H9 (cell line): Measurements from ENCODE around the gene SEMA3G. TPM values are rescaled to one million over a fixed set of nuclear protein-coding genes. Genes with fewer than 3 reads are reported as not detected.

Experiments
- DNase-seq: peaks from one replicate; pipeline ENCODE4 v3.0.0-alpha.2; 2017
- H2AFZ ChIP-seq: one replicate; pipeline ENCODE4 v1.6.1; 2013; ENCODE audit warnings: mild to moderate bottlenecking, low read length, control low read depth, moderate library complexity
- H2AK5ac ChIP-seq: 2 replicates; pipeline ENCODE4 v1.6.1; 2013; ENCODE audit warnings: low read length, control low read depth, mixed read lengths; ENCODE audit not compliant: insufficient read length
- H2BK120ac ChIP-seq: one replicate; pipeline ENCODE4 v1.6.1; 2013; ENCODE audit warnings: low read depth, mild to moderate bottlenecking, low read length, control low read depth, inconsistent platforms; ENCODE audit not compliant: poor library complexity, severe bottlenecking
- H2BK12ac ChIP-seq: 2 replicates; pipeline ENCODE4 v1.6.1; 2013; ENCODE audit warnings: low read length, control low read depth, mixed read lengths, low read depth; ENCODE audit not compliant: insufficient read length
- H2BK15ac ChIP-seq: 2 replicates; pipeline ENCODE4 v1.6.1; 2013; ENCODE audit warnings: low read depth, low read length, control low read depth
- H2BK20ac ChIP-seq: one replicate; pipeline ENCODE4 v1.6.1; 2013; ENCODE audit warnings: low read depth, mild to moderate bottlenecking, low read length, control low read depth, inconsistent platforms; ENCODE audit not compliant: poor library complexity, severe bottlenecking
- H2BK5ac ChIP-seq: 2 replicates; pipeline ENCODE4 v1.6.1; 2013; ENCODE audit warnings: low read length, control low read depth, mixed read lengths; ENCODE audit not compliant: insufficient read length
- H3K14ac ChIP-seq: 2 replicates; pipeline ENCODE4 v1.6.1; 2013; ENCODE audit warnings: low read length, control low read depth; ENCODE audit not compliant: insufficient read depth
- H3K18ac ChIP-seq: 2 replicates; pipeline ENCODE4 v1.6.1; 2013; ENCODE audit warnings: low read depth, mild to moderate bottlenecking, mixed read lengths, low read length, control low read depth; ENCODE audit not compliant: insufficient read length
- H3K23ac ChIP-seq: 2 replicates; pipeline ENCODE4 v1.6.1; 2013; ENCODE audit warnings: low read length, control low read depth, mixed read lengths, low read depth; ENCODE audit not compliant: insufficient read length
- H3K23me2 ChIP-seq: 2 replicates; pipeline ENCODE4 v1.6.1; 2013; ENCODE audit warnings: low read depth, mild to moderate bottlenecking, mixed read lengths, low read length, control low read depth; ENCODE audit not compliant: insufficient read length, poor library complexity, severe bottlenecking
- H3K27ac ChIP-seq: 2 replicates; pipeline ENCODE4 v1.5.1; 2013; ENCODE audit warnings: low read length, control low read depth, mixed read lengths, low read depth; ENCODE audit not compliant: insufficient read length
- H3K27me3 ChIP-seq: 2 replicates; pipeline ENCODE4 v1.6.1; 2013; ENCODE audit warnings: low read length, control low read depth, inconsistent platforms; ENCODE audit not compliant: insufficient read depth
- H3K4ac ChIP-seq: 2 replicates; pipeline ENCODE4 v1.6.1; 2013; ENCODE audit warnings: low read depth, mild to moderate bottlenecking, control low read depth, inconsistent platforms, low read length, moderate library complexity
- H3K4me1 ChIP-seq: 2 replicates; pipeline ENCODE4 v1.6.1; 2013; ENCODE audit warnings: low read length, control low read depth, inconsistent platforms; ENCODE audit not compliant: insufficient read depth
- H3K4me2 ChIP-seq: 2 replicates; pipeline ENCODE4 v1.6.1; 2013; ENCODE audit warnings: low read length, control low read depth, mixed read lengths; ENCODE audit not compliant: insufficient read length, insufficient read depth
- H3K56ac ChIP-seq: 2 replicates; pipeline ENCODE4 v1.6.1; 2013; ENCODE audit warnings: low read depth, mild to moderate bottlenecking, mixed read lengths, low read length, control low read depth; ENCODE audit not compliant: insufficient read length
- H3K79me1 ChIP-seq: 2 replicates; pipeline ENCODE4 v1.6.1; 2013; ENCODE audit warnings: low read depth, mild to moderate bottlenecking, moderate library complexity, low read length, control low read depth, inconsistent platforms; ENCODE audit not compliant: insufficient read depth, poor library complexity, severe bottlenecking
- H3K79me2 ChIP-seq: 2 replicates; pipeline ENCODE4 v1.6.1; 2013; ENCODE audit warnings: low read length, control low read depth, inconsistent platforms; ENCODE audit not compliant: insufficient read depth
- H3K9ac ChIP-seq: 2 replicates; pipeline ENCODE4 v1.6.1; 2013; ENCODE audit warnings: low read length, control low read depth, mixed read lengths; ENCODE audit not compliant: insufficient read length; ENCODE audit errors: extremely low read depth
- H3K9me3 ChIP-seq: one replicate; pipeline ENCODE4 v1.6.1; 2013; ENCODE audit warnings: low read depth, low read length, inconsistent platforms; ENCODE audit not compliant: control insufficient read depth
- H3T11ph ChIP-seq: one replicate; pipeline ENCODE4 v1.6.1; 2013; ENCODE audit warnings: mild to moderate bottlenecking, low read length, control low read depth, inconsistent platforms
- H4K20me1 ChIP-seq: one replicate; pipeline ENCODE4 v1.6.1; 2013; ENCODE audit not compliant: control insufficient read depth, insufficient read length, insufficient read depth
- H4K5ac ChIP-seq: 2 replicates; pipeline ENCODE4 v1.6.1; 2013; ENCODE audit warnings: low read depth, mild to moderate bottlenecking, mixed read lengths, low read length, control low read depth; ENCODE audit not compliant: insufficient read length
- H4K8ac ChIP-seq: replicated peaks from 2 replicates; pipeline ENCODE4 v1.6.1; 2013; ENCODE audit warnings: low read length, control low read depth, mixed read lengths, low read depth; ENCODE audit not compliant: insufficient read length
- H4K91ac ChIP-seq: 2 replicates; pipeline ENCODE4 v1.6.1; 2013; ENCODE audit warnings: low read depth, mild to moderate bottlenecking, moderate library complexity, mixed read lengths, low read length, control low read depth; ENCODE audit not compliant: insufficient read length
- H3K27ac Mint-ChIP-seq, 3 experiments: 2 replicates in 2 of 3; 3 replicates in 1 of 3; pipeline ENCODE4 v1.8.0; 2020 to 2021; ENCODE audit warnings: mixed read lengths in 3 of 3, mild to moderate bottlenecking in 1 of 3, moderate library complexity in 1 of 3
- H3K27me3 Mint-ChIP-seq: 2 replicates; pipeline ENCODE4 v1.8.0; 2021; ENCODE audit warnings: low read depth, mild to moderate bottlenecking, moderate library complexity, mixed read lengths
- H3K36me3 Mint-ChIP-seq, 3 experiments: 2 replicates in 2 of 3; 3 replicates in 1 of 3; pipeline ENCODE4 v1.8.0; 2020 to 2021; ENCODE audit warnings: low read depth in 3 of 3, mixed read lengths in 3 of 3; ENCODE audit not compliant: insufficient read depth in 1 of 3
- H3K4me1 Mint-ChIP-seq, 2 experiments: 2 replicates each; pipeline ENCODE4 v1.8.0; 2020; ENCODE audit warnings: mixed read lengths in 2 of 2
- H3K4me3 Mint-ChIP-seq, 2 experiments: 2 replicates in 1 of 2; 3 replicates in 1 of 2; pipeline ENCODE4 v1.8.0; 2020 to 2021; ENCODE audit warnings: mild to moderate bottlenecking in 2 of 2, mixed read lengths in 2 of 2, moderate library complexity in 1 of 2
- H3K9me3 Mint-ChIP-seq, 2 experiments: 2 replicates in 1 of 2; 3 replicates in 1 of 2; pipeline ENCODE4 v1.8.0; 2020; ENCODE audit warnings: mild to moderate bottlenecking in 2 of 2, mixed read lengths in 2 of 2, moderate library complexity in 1 of 2
- WGBS: extraction: QIAGEN DNeasy Blood & Tissue Kit; methylation state at CpG from one replicate; pipeline ENCODE4 v1.1.7; 2013; ENCODE audit warnings: missing lambda C conversion rate, low lambda C conversion rate, mixed read lengths; ENCODE audit not compliant: insufficient read length; ENCODE audit errors: extremely low coverage; 5-methylcytosine and 5-hydroxymethylcytosine counted together
- total RNA-seq: library from RNA; stranded (reverse); gene quantifications from 2 replicates; pipeline ENCODE4 v1.2.1, GENCODE V29; 2021
- TF ChIP-seq, protein P1 (sequence below): fragments of 200-600 bp; sonication (generic); conservative IDR thresholded peaks from 3 replicates; pipeline ENCODE4 v1.8.0; 2021; ENCODE audit warnings: antibody characterized with exemption, mild to moderate bottlenecking

The SEMA3G gene
- total RNA-seq, 1 experiment from 2014 or later = 2.4 TPM

DNA sequence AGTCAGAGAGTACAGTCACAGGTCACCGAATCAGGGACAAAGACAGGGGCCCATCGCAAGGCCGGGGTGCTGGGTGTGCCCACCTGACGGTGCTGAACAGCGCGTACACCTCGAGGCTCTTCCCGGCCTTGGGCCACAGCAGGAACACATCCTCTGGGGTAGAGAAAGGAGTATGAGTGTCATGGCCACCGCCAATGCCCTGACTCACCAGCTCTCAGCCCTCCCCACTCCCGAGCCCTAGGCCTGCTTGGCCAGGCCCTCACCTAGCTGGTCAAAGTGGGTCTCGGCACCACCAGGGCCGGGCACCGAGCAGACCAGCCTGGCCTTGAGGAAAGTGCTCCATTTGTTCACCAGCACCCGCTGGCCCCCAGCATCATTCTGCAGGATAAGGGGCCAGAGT is 4.2 kb downstream of the SEMA3G start:
- H3K23me2 ChIP-seq = no peaks in the 10 kb centered on the region
- H3K4me1 Mint-ChIP-seq = peaks cover 4 to 10% of the 10 kb centered on the region in 2 experiments; a peak in 3 of 4 replicates
- no peaks in the 10 kb centered on the region for H3K79me1 ChIP-seq
- no peak overlapping the region; the same call in 1 of the 2 replicates for H3K14ac ChIP-seq
- H3K27me3 Mint-ChIP-seq = 0 out of 2 replicates have a peak, but pooled peaks cover 2% of the 10 kb centered on the region
- WGBS = no CpG with 5 or more reads among the region's 14 CpGs
- H3K23ac ChIP-seq = no peak overlapping the region
- H3K56ac ChIP-seq = no peak overlapping the region
- H2BK120ac ChIP-seq = no peak overlapping the region
- H3K18ac ChIP-seq = no peak overlapping the region
- H4K8ac ChIP-seq = no peak overlapping the region
- H3K27ac Mint-ChIP-seq = peak overlapping the region in 1 of 3 experiments; percentile 83; a peak in 1 of 7 replicates
- H2AFZ ChIP-seq = no peak overlapping the region
- DNase-seq = no peak
- H2BK12ac ChIP-seq = no peak overlapping the region
- H3K4ac ChIP-seq = no peak overlapping the region
- H3T11ph ChIP-seq = no peak overlapping the region
- no peaks in the 10 kb centered on the region for H3K79me2 ChIP-seq
- H4K5ac ChIP-seq = no peak overlapping the region
- H2BK20ac ChIP-seq = no peak overlapping the region
- no peaks in the 10 kb centered on the region; a peak in 1 of 7 replicates for H3K36me3 Mint-ChIP-seq
- no peaks in the 10 kb centered on the region for H3K9me3 Mint-ChIP-seq
- no peaks in the 10 kb centered on the region for H4K20me1 ChIP-seq
- H3K9ac ChIP-seq = no peak overlapping the region
- no peaks in the 10 kb centered on the region for H3K4me1 ChIP-seq
- H2BK15ac ChIP-seq = no peak overlapping the region
- H3K4me3 Mint-ChIP-seq = no peak overlapping the region
- H2BK5ac ChIP-seq = no peak overlapping the region
- H2AK5ac ChIP-seq = no peak overlapping the region
- TF ChIP-seq, protein P1, sequence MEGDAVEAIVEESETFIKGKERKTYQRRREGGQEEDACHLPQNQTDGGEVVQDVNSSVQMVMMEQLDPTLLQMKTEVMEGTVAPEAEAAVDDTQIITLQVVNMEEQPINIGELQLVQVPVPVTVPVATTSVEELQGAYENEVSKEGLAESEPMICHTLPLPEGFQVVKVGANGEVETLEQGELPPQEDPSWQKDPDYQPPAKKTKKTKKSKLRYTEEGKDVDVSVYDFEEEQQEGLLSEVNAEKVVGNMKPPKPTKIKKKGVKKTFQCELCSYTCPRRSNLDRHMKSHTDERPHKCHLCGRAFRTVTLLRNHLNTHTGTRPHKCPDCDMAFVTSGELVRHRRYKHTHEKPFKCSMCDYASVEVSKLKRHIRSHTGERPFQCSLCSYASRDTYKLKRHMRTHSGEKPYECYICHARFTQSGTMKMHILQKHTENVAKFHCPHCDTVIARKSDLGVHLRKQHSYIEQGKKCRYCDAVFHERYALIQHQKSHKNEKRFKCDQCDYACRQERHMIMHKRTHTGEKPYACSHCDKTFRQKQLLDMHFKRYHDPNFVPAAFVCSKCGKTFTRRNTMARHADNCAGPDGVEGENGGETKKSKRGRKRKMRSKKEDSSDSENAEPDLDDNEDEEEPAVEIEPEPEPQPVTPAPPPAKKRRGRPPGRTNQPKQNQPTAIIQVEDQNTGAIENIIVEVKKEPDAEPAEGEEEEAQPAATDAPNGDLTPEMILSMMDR = no peak
- H4K91ac ChIP-seq = no peak overlapping the region
- H3K27me3 ChIP-seq = no peaks in the 10 kb centered on the region
- no peaks in the 10 kb centered on the region for H3K9me3 ChIP-seq
- H3K27ac ChIP-seq = no peak overlapping the region
- no peak overlapping the region for H3K4me2 ChIP-seq
